ENCODE measurements around the gene ZNF76.

- no peak for TF ChIP-seq CTCF (IDR thresholded peaks at IDR 0.05; ENCODE audit: extremely low read depth in 1 of 2, insufficient read depth in 1 of 2, low read depth in 1 of 2, low read length in 2 of 2)
- no peak for TF ChIP-seq MAX (IDR thresholded peaks at IDR 0.05; ENCODE audit: insufficient read depth, insufficient read length)
- no peak for TF ChIP-seq EZH2 (IDR thresholded peaks at IDR 0.05; ENCODE audit: borderline replicate concordance, low read depth, low read length, severe bottlenecking)
- TF ChIP-seq POLR2A (IDR thresholded peaks at IDR 0.05; ENCODE audit: low read depth, low read length): no peak
- TF ChIP-seq POLR2AphosphoS5 (IDR thresholded peaks at IDR 0.05; ENCODE audit: insufficient read depth, low read depth, low read length): no peak
- no peak for TF ChIP-seq MYC (IDR thresholded peaks at IDR 0.05; ENCODE audit: low read depth, low read length)
- TF ChIP-seq JUN (IDR thresholded peaks at IDR 0.05; ENCODE audit: borderline replicate concordance, insufficient read depth, insufficient read length, low read depth): no peak
Measured at GRCh38 chr6:35219683-35220326, 39.7 kb upstream of the ZNF76 start.
